MCF 10A (cell line): Measurements from ENCODE around the gene ELMO3. TPM values are rescaled to one million over a fixed set of nuclear protein-coding genes. Genes with fewer than 3 reads are reported as not detected.

Experiments
- BruUV-seq: library from RNA; stranded (reverse); fragments of 400-500 nt; replicated peaks from 2 replicates; lab custom pipeline; 2021; lab: Mats Ljungman, UMichigan
- CTCF ChIA-PET: fragments of 300-600 bp; sonication (Branson Sonifier 250); formaldehyde crosslinking; extraction: SDS; loops from one replicate; lab custom pipeline; 2021; ENCODE audit warnings: antibody characterized with exemption, inconsistent platforms; lab: Yijun Ruan, JAX
- POLR2A ChIA-PET: fragments of 300-600, 350-650 bp; sonication (Branson Sonifier 250); formaldehyde crosslinking; extraction: SDS; loops from one replicate; lab custom pipeline; 2020; ENCODE audit warnings: antibody characterized with exemption, inconsistent platforms; lab: Yijun Ruan, JAX
- DNase-seq: peaks from one replicate; pipeline ENCODE4 v3.0.0-alpha.2; 2018; ENCODE audit not compliant: unreplicated experiment
- H3K27ac Mint-ChIP-seq: one replicate; pipeline ENCODE4 v1.8.0; 2022; ENCODE audit warnings: mild to moderate bottlenecking, low read depth, mixed read lengths; ENCODE audit not compliant: unreplicated experiment
- H3K27me3 Mint-ChIP-seq: one replicate; pipeline ENCODE4 v1.8.0; 2022; ENCODE audit warnings: mixed read lengths; ENCODE audit not compliant: insufficient read depth, unreplicated experiment
- H3K36me3 Mint-ChIP-seq: one replicate; pipeline ENCODE4 v1.8.0; 2022; ENCODE audit warnings: mild to moderate bottlenecking, moderate library complexity, mixed read lengths; ENCODE audit not compliant: insufficient read depth, unreplicated experiment
- H3K4me1 Mint-ChIP-seq: one replicate; pipeline ENCODE4 v1.8.0; 2022; ENCODE audit warnings: mixed read lengths; ENCODE audit not compliant: insufficient read depth, unreplicated experiment
- H3K4me3 Mint-ChIP-seq: one replicate; pipeline ENCODE4 v1.8.0; 2022; ENCODE audit warnings: mild to moderate bottlenecking, moderate library complexity, mixed read lengths; ENCODE audit not compliant: unreplicated experiment
- H3K9me3 Mint-ChIP-seq: one replicate; pipeline ENCODE4 v1.8.0; 2022; ENCODE audit warnings: mixed read lengths; ENCODE audit not compliant: unreplicated experiment
- CTCF ChIP-seq: fragments of 200-600 bp; IDR thresholded peaks from one replicate; pipeline ENCODE4 v1.8.0; 2022; ENCODE audit warnings: antibody characterized with exemption, mild to moderate bottlenecking; ENCODE audit not compliant: unreplicated experiment
- intact Hi-C: fragments of 100-400 bp; cut with micrococcal nuclease; formaldehyde crosslinking; loops from 2 replicates; pipeline ENCODE4 v1.14.1; 2022
- total RNA-seq: library from RNA; stranded (reverse); gene quantifications from 2 replicates; pipeline ENCODE4 v1.2.3, GENCODE V29; 2022

Gene ELMO3
- total RNA-seq, 1 experiment from 2014 or later: 12.0 TPM

GRCh38 chr16:67210069-67210937 lies 11.4 kb downstream of the ELMO3 start:
- intact Hi-C loops: no loop called here
- no peaks in the 10 kb centered on the region for H3K27me3 Mint-ChIP-seq
- TF ChIP-seq CTCF: no peak
- CTCF ChIA-PET: interaction anchor here (0.6 to 4.4 kb wide), 3 partner anchors 12 to 1896 kb away, joined by 3 to 29 read pairs (median 3); partner anchors contain the start of gene ELMO3
- POLR2A ChIA-PET: interaction anchor here (0.5 to 9.4 kb wide), 5 partner anchors 17 to 50 kb away, joined by 3 to 87 read pairs (median 3); partner anchors contain the start of genes MATCAP1 and TMEM208
- no peak overlapping the region for H3K4me3 Mint-ChIP-seq
- peaks cover 36% of the 10 kb centered on the region for H3K4me1 Mint-ChIP-seq
- H3K9me3 Mint-ChIP-seq: no peaks in the 10 kb centered on the region
- BruUV-seq: no TSS peak
- H3K36me3 Mint-ChIP-seq: peaks cover 19% of the 10 kb centered on the region
- no peak for DNase-seq
- H3K27ac Mint-ChIP-seq: no peak overlapping the region

GRCh38 chr16:67211674-67212073 lies 12.7 kb downstream of the ELMO3 start:
- intact Hi-C loops: no loop called here
- no peak overlapping the region for H3K4me3 Mint-ChIP-seq
- POLR2A ChIA-PET: interaction anchor here (1.0 to 9.4 kb wide), 6 partner anchors 13 to 51 kb away, joined by 3 to 87 read pairs (median 5); partner anchors contain the start of genes ELMO3, MATCAP1 and TMEM208

GRCh38 chr16:67212766-67213165 lies 13.8 kb downstream of the ELMO3 start:
- POLR2A ChIA-PET: interaction anchor here (0.6 to 9.4 kb wide), 12 partner anchors 11 to 1377 kb away, joined by 3 to 87 read pairs (median 4); partner anchors contain the start of genes ELMO3, FHOD1, MATCAP1 and TMEM208
- no peak for TF ChIP-seq CTCF
- CTCF ChIA-PET: interaction anchor here (0.7 to 1.3 kb wide), 3 partner anchors 15 to 72 kb away, joined by 3 to 6 read pairs (median 3); partner anchors contain the start of gene ELMO3
- H3K36me3 Mint-ChIP-seq: peaks cover 7% of the 10 kb centered on the region
- H3K27ac Mint-ChIP-seq: peak overlapping the region; percentile 69
- H3K27me3 Mint-ChIP-seq: no peaks in the 10 kb centered on the region
- no TSS peak for BruUV-seq
- intact Hi-C loops: no loop called here
- DNase-seq: peak; percentile 66
- peaks cover 25% of the 10 kb centered on the region for H3K4me1 Mint-ChIP-seq
- peak overlapping the region; percentile 39 for H3K4me3 Mint-ChIP-seq
- no peaks in the 10 kb centered on the region for H3K9me3 Mint-ChIP-seq

More at GRCh38 chr16:67211674-67212073, 12.7 kb downstream of the ELMO3 start:
- H3K27me3 Mint-ChIP-seq: no peaks in the 10 kb centered on the region
- CTCF ChIA-PET: interaction anchor here (0.6 to 1.3 kb wide), 3 partner anchors 13 to 48 kb away, joined by 3 to 6 read pairs (median 3); partner anchors contain the start of genes ELMO3 and TMEM208
- H3K4me1 Mint-ChIP-seq: peaks cover 33% of the 10 kb centered on the region
- H3K9me3 Mint-ChIP-seq: no peaks in the 10 kb centered on the region
- TF ChIP-seq CTCF: no peak
- H3K27ac Mint-ChIP-seq: no peak overlapping the region
- DNase-seq: no peak
- BruUV-seq: no TSS peak
- H3K36me3 Mint-ChIP-seq: peaks cover 15% of the 10 kb centered on the region
